GM21717 (cell line): ENCODE data around the gene LRRK1.

Experiments
- ATAC-seq: cut with Tn5 transposase; IDR thresholded peaks from one replicate; pipeline ENCODE4 v1.9.1; 2021; ENCODE audit warnings: mild to moderate bottlenecking, moderate library complexity; ENCODE audit not compliant: unreplicated experiment

LRRK1 gene, protein sequence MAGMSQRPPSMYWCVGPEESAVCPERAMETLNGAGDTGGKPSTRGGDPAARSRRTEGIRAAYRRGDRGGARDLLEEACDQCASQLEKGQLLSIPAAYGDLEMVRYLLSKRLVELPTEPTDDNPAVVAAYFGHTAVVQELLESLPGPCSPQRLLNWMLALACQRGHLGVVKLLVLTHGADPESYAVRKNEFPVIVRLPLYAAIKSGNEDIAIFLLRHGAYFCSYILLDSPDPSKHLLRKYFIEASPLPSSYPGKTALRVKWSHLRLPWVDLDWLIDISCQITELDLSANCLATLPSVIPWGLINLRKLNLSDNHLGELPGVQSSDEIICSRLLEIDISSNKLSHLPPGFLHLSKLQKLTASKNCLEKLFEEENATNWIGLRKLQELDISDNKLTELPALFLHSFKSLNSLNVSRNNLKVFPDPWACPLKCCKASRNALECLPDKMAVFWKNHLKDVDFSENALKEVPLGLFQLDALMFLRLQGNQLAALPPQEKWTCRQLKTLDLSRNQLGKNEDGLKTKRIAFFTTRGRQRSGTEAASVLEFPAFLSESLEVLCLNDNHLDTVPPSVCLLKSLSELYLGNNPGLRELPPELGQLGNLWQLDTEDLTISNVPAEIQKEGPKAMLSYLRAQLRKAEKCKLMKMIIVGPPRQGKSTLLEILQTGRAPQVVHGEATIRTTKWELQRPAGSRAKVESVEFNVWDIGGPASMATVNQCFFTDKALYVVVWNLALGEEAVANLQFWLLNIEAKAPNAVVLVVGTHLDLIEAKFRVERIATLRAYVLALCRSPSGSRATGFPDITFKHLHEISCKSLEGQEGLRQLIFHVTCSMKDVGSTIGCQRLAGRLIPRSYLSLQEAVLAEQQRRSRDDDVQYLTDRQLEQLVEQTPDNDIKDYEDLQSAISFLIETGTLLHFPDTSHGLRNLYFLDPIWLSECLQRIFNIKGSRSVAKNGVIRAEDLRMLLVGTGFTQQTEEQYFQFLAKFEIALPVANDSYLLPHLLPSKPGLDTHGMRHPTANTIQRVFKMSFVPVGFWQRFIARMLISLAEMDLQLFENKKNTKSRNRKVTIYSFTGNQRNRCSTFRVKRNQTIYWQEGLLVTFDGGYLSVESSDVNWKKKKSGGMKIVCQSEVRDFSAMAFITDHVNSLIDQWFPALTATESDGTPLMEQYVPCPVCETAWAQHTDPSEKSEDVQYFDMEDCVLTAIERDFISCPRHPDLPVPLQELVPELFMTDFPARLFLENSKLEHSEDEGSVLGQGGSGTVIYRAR (N-terminal part only)

DNA sequence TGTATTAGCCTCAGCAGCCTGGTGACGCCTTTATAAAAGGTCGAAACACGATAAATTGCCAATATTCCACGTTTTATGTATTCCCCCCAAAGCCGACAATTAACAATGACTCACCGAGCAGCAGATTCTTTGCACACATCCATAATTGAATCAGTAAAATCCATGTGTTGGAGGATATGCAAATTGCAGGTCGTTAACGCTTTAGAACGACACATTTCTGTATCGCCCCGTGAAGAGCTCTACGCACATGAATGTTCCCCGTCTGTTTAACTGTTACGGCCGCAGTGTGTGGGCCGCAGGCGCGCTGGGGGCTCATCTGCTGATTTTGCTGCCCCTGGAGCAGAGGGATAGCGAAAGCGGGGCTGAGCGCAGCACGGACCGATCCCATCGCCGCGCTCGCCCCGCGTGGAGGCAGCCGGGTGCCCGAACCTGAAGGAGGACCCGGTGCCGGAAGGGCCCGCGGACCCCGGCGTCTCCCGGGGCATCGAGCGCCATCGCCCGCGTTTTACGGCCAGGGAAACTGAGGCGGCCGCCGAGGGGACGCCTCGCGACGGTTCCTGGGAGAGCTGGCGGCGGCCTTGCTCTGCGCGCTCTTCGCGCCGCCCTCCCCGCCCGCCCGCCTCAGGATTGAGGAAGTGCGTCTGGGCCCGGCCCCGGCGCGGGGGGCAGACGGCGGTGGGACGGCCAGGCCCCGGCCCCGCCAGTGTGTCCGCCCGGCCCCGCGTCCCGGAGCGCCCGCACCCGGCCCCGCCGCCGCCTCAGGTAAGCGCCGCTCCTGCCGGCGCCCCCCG, at the start of gene LRRK1:
LRRK1 (plus strand) TSS at position 668 of the 791 bp plus-strand sequence. CDS start 5,276 bp downstream, outside the sequence.
- ATAC-seq = peak; percentile 13

DNA sequence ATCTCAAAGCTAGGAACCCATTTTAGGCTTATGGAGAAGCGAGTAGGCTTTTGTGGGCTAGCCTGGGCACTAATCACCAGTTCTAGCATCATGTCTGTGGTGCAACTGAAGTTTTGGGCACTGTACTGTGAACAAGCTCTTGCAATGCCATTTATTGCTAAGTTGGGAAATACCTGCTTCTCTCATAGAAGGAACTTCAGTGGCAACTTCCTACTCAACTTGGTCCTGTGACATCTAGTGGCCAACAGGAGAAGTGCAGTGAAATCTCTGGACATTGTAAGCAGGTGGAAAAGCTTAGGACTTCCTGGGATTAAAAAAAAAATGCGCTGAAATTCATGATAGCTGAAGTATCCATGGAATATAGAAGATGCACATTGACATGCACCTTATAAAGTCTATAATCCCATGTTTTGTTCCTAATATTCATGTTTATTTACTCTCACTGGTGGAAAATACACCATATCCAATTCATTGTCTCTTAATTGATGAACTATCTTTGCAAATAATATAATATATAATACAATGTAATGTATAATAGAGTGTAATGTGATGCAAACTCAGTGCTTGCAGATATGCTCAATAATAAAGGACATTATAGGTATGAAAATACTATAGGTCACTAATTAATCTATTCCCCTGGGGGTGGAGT, 46.0 kb upstream of the LRRK1 start:
- peak; percentile 68 for ATAC-seq

DNA sequence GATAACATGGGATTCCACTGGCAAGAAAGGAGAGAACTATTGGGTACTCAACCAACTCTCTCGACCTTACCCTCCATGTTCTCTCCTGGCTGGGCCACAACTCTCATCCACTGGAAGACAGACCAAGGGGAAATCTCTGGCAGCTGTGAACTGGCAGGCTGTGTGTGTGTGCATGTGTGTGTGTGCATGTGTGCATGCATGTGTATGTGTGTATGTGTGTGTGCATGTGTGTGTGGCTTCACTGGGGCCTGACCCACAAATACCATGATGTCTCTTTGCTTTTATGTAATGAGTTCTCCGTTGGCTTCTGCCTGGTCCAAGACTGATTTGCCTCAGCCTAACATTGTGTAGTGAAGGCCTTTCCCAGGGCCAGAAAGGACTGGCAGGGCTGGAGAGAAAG, 43.7 kb upstream of the LRRK1 start:
- no peak for ATAC-seq

DNA sequence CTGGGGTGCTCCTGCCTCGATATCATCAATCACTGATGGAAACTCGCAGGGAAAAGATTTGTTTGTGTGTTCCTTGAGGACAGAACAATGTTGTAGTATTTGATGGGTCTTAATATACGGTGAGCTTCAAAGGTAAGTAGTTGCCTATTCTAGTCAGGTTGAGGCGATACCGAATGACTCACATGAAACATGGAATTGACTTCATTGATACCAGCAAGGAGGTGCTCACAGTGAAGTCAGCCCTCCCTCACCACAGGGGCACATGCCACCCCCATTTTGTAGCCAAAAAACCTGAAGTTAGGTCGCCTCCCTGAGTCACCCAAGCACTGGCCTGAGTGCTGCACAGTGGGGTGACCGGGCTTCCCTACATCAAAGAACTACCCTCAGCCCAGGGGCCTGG, 43.2 kb upstream of the LRRK1 start:
- ATAC-seq = no peak

DNA sequence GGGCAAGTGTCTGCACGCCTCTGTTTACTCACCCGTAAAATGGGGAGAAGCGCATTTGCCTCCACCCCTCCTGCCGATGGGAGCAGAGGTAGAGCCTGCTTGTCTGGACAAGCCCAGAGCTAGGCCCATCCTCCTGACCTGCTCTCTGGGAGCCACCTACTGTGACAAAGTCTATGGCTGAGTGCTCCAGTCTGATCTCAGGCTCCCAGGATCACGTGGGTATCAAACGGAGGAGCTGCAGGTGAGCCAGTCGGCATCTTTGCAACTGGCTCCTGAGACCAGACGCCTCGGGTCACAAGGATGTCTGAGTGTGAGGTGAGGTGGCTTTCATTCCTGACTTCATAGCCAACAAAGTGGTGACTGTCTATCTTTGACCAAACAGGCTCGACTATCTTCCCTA, 41.6 kb upstream of the LRRK1 start:
- no peak for ATAC-seq

DNA sequence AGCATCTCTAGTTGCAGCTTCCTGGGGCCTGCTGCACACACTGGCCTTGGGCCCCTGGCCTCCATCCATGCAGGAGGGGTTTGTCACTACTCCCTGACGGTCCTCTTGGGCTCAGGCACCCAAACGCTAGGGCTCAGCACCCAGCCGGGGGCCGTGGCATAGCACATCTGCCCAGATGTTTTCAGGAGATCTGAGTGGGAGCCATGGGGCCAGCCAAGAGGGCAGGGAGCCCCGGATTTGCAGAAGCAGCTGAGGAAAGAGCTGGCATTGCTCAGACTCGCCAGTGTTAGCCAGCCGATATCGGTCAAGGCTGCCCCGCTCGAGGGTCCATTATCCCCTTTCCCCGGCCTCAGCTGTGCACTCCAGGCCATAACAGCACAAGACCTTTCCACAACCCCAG, 41.0 kb upstream of the LRRK1 start:
- no peak for ATAC-seq

DNA sequence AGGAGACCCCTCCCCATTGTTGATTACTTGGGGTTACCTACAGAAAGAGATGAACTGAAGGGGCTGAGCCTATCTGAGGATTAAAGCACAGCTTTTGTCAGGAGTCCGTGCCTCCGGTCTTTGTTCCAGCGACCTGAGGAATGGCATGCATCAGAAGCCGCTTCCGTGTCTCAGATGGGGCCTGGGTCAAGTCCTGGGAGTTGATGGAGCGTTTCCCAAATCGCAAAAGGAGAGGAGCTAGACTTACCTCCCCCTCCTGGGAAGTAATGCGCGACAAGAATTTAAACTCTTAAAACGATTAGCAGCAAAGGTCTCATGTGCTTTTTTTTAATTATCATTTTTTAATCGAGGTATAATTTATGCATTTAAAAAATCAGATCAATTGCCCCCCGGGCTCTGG, 40.5 kb upstream of the LRRK1 start:
- no peak for ATAC-seq

DNA sequence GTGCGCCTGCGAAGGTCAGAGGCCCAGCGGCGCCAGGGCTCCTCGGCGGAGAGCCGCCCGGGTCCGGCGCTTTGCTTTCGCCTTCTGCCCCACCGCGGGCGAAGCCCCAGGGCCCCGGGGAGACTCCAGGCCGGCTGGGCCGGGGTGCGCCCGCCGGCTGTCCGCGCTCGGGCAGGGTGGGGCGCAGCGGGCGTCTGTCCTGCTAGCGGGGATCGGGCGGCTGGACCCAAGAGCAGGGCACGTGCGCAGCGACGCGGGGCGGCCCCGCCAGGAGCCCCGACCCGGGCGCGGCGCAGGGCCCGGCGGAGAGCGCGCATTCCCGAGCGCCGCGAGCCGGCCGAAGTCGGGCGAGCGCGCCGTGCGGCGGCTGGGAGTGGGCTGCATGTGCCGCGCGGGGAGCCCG, 40.1 kb upstream of the LRRK1 start:
- ATAC-seq = no peak

DNA sequence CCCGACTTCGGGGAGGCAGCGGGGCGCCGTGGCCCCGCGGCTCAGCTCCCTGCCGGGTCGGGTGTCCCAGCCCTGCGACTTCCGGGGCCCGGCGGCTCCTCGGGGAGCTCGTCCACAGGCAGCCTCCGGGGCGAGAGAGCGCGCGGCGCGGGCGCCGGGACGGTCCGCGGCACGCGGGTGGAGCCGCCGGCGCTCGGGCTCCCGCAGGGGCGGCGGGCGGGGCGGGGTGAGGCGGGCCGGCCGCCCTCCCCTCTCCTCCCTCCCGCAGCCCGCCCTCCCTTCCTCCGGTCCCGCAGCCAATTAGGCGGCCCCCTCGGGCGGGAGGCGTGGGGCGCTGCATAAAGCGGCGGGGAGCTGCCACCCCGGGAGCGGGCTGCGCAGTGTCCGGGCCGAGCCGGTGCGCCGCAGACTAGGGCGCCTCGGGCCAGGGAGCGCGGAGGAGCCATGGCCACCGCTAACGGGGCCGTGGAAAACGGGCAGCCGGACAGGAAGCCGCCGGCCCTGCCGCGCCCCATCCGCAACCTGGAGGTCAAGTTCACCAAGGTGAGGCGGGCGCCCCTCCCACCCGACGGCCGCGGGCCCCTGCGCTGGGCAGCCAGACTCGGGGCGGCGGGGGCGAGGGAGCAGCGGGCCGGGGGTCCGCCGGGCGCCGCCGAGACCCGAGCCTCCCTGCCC, 39.6 kb upstream of the LRRK1 start, which contains the start of gene ALDH1A3:
ALDH1A3 (plus strand) TSS at position 368 of the 675 bp plus-strand sequence; CDS start at position 445, 77 bp downstream.
- no peak for ATAC-seq

DNA sequence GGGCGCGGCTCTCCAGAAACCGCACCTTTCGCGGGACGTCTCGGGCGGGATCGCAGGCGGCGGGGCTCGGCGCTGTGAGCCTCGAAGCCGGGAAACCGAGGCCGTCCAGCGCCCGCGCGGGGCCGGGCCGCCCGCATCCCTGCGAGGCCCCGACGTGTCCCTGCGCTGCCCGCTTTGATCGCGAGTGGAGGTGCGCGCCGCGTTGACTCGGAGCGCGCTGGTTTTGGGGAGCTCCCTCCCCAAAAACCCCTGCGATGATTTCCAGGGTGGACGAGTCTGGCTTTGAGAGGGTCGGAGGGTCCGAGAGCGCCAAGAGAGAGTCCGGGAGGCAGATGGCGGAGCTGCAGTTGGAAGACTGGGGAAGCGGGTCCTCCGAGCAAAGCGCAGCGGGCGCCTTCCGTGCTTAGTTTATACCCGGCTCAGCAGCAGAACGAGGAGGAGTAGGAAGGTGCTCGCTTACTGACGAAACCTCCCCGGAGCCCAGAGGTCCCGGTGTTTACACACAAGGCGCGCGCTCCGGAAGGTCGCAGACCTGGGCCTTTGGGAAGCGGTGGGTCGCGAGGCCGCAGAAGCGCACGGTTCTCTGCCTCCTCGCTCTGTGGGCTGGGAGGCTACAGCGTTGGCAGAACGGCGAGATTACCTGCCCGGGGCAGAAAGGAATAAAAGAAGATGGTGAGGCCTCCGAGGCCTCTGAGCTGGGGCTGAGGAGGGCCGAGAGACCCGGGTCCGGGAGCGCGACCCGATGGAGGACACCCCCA, 38.8 kb upstream of the LRRK1 start:
- no peak for ATAC-seq

DNA sequence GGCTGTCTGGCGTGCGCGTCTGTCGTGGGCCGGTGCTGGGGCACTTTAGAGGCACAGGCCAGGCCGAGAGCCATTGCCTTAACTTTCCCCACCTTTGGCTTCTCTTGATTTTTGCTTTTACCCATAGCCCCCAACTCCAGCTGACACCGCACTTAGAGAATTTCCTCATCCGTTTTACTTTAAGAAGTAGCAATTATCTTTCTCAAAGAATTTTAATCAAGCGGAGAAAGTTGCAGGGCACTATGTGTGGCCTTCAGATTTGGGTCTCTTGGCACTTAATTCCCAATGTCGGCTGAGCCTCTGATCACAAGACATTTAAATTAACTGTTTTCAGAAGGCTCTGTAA, 38.3 kb upstream of the LRRK1 start:
- no peak for ATAC-seq

DNA sequence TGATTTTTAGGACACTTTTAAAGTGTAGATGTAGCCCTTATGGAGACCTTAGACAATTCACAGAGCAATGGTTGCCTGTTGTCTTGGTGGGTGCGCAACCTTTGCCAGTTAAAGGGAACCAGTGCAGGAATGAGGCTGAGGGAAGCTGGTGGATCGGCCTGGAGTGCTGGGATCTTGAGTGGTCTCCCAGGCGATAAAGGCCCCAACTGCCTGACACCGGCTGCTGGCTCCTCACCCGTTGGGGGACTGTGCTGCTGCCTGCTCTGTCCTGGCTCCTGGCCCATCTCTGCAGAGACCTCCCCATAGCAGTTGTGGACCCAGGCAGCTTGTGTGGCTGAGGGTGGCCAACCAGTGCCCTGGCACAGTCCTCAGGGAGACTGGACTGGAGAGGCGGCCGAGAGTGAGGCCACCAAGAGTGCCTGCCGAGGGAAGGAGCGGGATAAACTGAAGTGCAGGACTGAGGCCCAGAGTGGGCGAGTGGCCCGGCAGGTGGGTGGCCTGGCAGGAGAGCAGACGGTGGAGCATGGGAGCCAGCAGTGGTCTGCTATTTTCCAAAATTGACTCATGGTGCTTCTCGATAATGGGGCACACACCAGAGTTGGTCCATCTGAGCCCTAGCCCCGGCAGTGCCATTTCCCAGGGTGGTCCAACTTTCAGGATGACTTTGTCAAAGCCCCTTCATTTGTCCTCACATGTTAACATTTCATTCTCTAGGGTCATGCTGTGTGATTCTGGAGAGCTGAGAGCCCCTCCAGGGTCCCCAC, 37.4 kb upstream of the LRRK1 start:
- ATAC-seq = no peak

DNA sequence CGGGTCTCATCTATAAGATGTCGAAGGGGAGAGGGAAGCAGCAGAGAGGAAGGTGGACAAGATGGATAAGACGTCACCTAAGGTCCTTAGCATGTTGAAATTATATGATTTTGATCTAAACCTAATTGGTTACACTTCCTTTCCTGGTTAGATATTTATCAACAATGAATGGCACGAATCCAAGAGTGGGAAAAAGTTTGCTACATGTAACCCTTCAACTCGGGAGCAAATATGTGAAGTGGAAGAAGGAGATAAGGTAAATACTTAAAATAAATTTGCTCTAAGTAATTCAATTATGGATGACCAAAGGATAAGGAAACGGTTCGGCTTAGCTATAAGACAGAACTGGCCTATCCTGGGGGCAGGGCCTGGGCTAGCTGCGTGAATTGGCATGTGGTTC, 34.0 kb upstream of the LRRK1 start:
- ATAC-seq = no peak

DNA sequence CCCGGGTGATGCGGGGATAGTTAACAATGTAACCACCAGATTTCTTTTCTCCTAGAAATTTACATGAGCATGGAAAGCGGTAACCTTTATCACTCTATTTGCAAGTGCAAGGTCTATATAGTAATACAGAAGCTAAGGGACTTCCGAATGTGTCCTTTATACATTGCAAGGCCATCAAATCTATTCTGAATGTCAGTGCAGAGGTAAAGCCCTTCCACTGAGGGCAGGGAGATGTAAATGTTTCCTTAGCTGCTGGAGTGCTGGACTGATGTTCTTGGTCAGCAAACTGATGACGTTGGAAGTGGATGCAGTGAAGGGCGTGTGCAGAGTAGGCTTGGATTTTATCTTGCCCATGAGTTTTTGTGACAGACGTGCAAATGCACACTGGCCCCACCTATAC, 33.3 kb upstream of the LRRK1 start:
- ATAC-seq = no peak

DNA sequence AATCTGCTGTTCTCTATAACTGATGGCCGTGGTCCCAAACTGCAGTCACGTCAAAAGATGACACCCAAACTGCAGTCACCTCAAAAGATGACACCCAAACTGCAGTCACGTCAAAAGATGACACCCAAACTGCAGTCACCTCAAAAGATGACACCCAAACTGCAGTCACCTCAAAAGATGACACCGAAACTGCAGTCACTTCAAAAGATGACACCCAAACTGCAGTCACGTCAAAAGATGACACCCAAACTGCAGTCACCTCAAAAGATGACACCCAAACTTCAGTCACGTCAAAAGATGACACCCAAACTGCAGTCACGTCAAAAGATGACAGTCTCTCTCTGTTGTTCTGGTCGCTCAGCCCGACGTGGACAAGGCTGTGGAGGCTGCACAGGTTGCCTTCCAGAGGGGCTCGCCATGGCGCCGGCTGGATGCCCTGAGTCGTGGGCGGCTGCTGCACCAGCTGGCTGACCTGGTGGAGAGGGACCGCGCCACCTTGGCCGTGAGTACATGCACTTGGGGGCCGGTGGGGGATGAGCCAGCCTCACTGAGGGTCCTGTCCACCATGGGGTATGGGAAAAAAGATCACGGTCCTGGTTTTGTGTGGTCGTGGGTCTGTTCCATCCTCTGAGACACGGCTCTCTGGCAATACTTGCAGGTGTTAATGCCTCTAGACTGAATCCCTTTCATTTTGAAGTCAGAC, 31.8 kb upstream of the LRRK1 start:
- no peak for ATAC-seq

DNA sequence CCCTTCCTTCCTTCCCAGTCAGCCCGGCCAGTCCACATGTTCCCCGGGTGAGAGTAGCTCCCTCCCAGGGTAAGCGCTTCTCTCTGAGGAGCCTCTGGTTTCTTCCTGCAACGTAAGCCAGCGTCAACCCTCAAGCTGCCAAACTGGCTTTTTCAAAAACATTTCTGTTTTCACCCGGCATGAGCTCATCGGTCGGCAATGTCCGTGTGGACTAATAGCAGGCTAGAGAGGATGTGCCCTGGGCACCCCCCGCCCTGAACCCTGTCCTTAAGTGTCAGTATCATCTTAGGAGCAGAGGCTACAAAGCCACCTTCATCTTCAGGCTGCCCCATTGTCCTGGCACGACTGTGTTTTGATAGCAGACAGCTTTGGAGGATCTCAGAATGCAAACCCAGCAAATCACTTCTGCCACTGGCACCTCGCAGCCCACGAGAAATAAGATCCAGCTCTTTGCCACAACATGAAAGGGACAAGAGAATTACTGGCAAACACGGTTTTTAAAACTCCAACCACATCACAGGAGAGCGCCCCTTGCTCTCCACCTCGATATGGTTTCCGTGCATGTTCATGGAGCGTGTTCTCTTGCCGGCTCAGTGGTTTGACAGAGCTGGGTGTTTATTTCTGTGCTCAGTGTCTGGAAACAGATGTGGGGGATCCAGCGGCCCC, 29.6 kb upstream of the LRRK1 start:
- no peak for ATAC-seq
